Stomach smooth muscle (tissue), 2 donors: Measurements from ENCODE around the gene UBE2I.
"Not testable (repeated sequence)": the region's sequence is repeated elsewhere in the genome, so short reads cannot be mapped to it uniquely, and the experiment has no call there.

ENCODE experiments used
- H3K27ac ChIP-seq: one replicate; pipeline ENCODE4 v1.7.0; 2013; ENCODE audit warnings: mild to moderate bottlenecking, low read length, inconsistent platforms
- H3K27me3 ChIP-seq, 2 donors: one replicate each; pipeline ENCODE4 v1.7.0; 2013; ENCODE audit warnings: low read length in 2 of 2; ENCODE audit not compliant: insufficient read depth in 2 of 2, control insufficient read depth in 1 of 2
- H3K36me3 ChIP-seq, 2 donors: one replicate each; pipeline ENCODE4 v1.7.0; 2013; ENCODE audit warnings: low read length in 2 of 2; ENCODE audit not compliant: control insufficient read depth in 2 of 2, insufficient read depth in 2 of 2
- H3K4me1 ChIP-seq: one replicate; pipeline ENCODE4 v1.7.0; 2013; ENCODE audit warnings: low read length; ENCODE audit not compliant: control insufficient read depth, insufficient read depth
- H3K4me3 ChIP-seq, 2 donors: one replicate each; pipeline ENCODE4 v1.7.0; 2013; ENCODE audit warnings: low read length in 2 of 2
- H3K9ac ChIP-seq, 2 donors: one replicate each; pipeline ENCODE4 v1.7.0; 2013; ENCODE audit warnings: low read length in 2 of 2, mild to moderate bottlenecking in 1 of 2
- H3K9me3 ChIP-seq, 2 donors: one replicate each; pipeline ENCODE4 v1.7.0; 2013; ENCODE audit warnings: low read length in 2 of 2; ENCODE audit not compliant: control insufficient read depth in 2 of 2
- donor health status: healthy.
- donor health status: Pancreatic carcinoma.

UBE2I gene

DNA sequence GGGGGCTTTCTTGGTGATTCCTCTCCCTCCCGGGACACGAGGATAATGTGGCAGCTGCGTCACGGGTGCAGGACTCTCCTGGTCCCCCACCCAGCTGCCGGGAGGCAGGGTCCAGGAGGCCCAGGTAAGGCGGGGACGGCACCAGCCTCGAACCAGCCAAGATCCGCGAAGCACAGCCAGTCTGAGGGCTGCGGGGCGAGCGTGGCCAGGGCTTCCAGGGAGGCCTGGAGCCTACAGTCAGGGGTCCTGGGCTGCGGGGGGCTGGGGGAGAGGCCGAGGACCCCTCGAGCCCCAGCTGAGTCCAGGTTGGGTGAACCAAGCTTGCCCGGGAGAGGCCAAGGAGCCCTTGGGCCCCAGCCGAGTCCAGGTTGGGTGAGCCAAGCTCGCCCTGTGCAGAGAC is 43.6 kb upstream of the UBE2I start:
- H3K27me3 ChIP-seq, result peaks cover 12 to 19% of the 10 kb centered on the region in 2 donors
- no peak overlapping the region for H3K27ac ChIP-seq
- H3K4me1 ChIP-seq, result no peaks in the 10 kb centered on the region
- H3K9ac ChIP-seq, result no peak overlapping the region
- H3K9me3 ChIP-seq, result no peaks in the 10 kb centered on the region
- no peak overlapping the region for H3K4me3 ChIP-seq
- no peaks in the 10 kb centered on the region for H3K36me3 ChIP-seq

DNA sequence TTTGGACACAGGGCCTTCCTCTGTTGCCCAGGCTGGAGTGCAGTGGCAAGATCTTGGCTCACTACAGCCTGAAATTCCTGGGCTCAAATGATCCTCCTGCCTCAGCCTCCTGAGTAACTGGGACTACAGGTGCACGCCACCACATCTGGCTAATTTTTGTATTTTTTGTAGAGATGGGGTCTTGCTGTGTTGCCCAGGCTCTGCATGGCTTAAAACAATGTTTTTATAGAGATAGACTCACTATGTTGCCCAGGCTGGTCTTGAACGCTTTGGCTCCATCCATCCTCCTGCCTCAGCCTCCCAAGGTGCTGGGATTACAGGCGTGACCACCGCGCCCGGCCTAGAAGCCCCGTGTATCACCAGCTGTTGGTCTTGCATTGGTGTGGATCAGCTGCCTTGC is 40.0 kb upstream of the UBE2I start:
- H3K4me3 ChIP-seq, result not testable (repeated sequence)
- H3K27me3 ChIP-seq, result peaks cover 2 to 21% of the 10 kb centered on the region in 2 donors

DNA sequence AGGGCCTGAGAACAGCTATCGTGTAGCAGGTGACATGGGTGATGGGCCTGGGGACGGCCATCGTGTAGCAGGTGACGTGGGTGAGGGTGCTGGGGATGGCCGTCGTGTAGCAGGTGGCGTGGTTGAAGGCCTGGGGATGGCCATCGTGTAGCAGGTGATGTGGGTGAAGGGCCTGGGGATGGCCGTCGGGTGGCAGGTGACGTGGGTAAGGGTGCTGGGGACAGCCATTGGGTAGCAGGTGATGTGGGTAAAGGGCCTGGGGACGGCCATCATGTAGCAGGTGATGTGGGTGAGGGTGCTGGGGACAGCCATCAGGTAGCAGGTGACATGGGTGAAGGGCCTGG is 38.1 kb upstream of the UBE2I start:
- no peak overlapping the region for H3K27ac ChIP-seq
- H3K4me1 ChIP-seq, result peaks cover 9% of the 10 kb centered on the region
- no peaks in the 10 kb centered on the region for H3K9me3 ChIP-seq
- no peaks in the 10 kb centered on the region for H3K36me3 ChIP-seq
- no peak overlapping the region for H3K4me3 ChIP-seq
- peaks cover 10 to 18% of the 10 kb centered on the region in 2 donors for H3K27me3 ChIP-seq
- no peak overlapping the region for H3K9ac ChIP-seq

More for the DNA sequence above, 40.0 kb upstream of the UBE2I start:
- not testable (repeated sequence) for H3K9ac ChIP-seq, H3K4me1 ChIP-seq, H3K9me3 ChIP-seq, H3K27ac ChIP-seq, H3K36me3 ChIP-seq

DNA sequence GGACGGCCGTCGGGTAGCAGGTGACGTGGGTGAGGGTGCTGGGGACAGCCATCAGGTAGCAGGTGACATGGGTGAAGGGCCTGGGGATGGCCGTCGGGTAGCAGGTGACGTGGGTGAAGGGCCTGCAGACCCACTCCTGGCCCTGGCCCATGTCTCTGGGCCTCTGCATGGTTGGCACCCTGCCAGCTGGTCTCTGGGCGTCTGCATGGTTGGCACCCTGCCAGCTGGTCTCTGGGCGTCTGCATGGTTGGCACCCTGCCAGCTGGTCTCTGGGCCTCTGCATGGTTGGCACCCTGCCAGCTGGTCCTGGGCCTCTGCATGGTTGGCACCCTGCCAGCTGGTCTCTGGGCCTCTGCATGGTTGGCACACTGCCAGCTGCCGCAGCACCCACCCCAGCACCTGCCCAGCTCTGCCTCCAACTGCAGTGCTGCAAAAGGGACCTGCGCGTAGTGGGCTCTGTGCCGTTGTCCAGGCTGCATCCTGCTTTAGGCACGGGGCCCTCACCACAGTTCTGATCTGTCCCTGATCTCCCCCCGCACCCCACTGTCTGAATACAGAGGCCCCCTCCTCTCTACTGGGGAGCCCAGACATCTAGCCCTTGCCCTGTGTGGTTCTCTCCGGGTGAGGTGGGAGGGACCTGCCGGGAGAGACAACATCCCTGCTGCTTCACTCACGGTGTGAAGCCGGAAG is 37.6 kb upstream of the UBE2I start:
- not testable (repeated sequence) for H3K9me3 ChIP-seq, H3K4me1 ChIP-seq, H3K27ac ChIP-seq, H3K4me3 ChIP-seq, H3K36me3 ChIP-seq, H3K9ac ChIP-seq
- H3K27me3 ChIP-seq, result peaks cover 7 to 14% of the 10 kb centered on the region in 2 donors

DNA sequence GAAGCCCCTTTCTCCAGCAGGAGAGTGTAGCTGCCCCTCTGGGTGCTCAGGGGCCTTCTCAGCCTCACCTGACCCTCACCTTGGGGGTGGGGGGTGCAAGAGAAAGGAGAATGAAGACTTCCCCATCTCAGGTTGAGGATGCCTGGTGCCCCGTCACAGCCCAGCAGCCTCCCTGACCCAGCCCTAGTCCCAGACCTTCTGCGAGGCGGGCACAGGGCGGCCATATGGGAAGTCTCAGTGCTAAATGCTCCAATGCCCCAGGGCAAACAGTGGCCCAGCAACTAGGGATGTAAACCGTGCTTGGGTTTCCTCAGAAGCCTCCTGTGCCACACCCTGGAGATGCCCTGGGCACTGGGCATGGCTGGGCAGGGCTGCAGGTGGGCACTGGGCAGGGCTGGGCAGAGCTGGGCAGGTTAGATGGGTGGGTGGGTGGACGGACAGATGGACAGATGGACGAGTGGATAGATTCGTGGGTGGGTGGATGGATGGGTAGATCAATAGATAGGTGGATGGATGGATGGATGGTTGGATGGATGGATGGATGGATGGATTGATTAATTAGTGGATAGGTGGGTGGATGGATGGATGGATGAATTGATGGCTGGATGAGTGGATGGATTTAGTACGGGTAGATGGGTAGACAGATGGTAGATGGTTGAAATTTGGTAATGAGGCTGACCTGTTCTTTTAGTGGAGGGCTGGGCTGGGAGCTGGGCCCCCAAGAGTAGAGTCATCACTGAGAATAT is 36.8 kb upstream of the UBE2I start:
- Histone ChIP-seq H3K36me3 (no peaks in the 10 kb centered on the region), H3K27me3 (peaks cover 7 to 14% of the 10 kb centered on the region in 2 donors), H3K4me1 (peaks cover 9% of the 10 kb centered on the region), H3K27ac (no peak overlapping the region), H3K9ac (no peak overlapping the region), H3K9me3 (no peaks in the 10 kb centered on the region), H3K4me3 (no peak overlapping the region)

DNA sequence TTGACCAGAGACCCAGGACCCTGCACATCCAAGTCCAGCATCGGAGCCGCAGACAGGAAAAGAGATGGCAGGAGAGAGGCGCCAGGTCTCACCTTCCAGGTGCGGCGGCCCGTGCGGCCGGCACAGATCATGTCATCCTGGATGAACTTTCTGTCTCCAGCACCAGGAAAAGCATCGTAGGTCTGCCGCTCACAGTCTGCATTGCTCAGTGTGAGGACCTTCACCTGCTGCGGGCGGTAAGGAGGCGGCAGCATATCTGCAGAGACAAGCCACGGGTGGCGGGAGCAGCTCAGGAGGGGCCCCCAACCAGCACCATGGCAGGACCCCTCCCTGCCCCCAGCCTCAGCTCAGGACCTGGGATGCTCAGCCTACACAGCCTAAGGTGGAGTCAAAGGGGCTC is 35.6 kb upstream of the UBE2I start:
- no peak overlapping the region for H3K4me3 ChIP-seq
- no peaks in the 10 kb centered on the region for H3K9me3 ChIP-seq
- peaks cover 9% of the 10 kb centered on the region for H3K4me1 ChIP-seq
- no peak overlapping the region for H3K9ac ChIP-seq
- peaks cover 16 to 19% of the 10 kb centered on the region in 2 donors for H3K27me3 ChIP-seq
- no peaks in the 10 kb centered on the region for H3K36me3 ChIP-seq
- no peak overlapping the region for H3K27ac ChIP-seq

DNA sequence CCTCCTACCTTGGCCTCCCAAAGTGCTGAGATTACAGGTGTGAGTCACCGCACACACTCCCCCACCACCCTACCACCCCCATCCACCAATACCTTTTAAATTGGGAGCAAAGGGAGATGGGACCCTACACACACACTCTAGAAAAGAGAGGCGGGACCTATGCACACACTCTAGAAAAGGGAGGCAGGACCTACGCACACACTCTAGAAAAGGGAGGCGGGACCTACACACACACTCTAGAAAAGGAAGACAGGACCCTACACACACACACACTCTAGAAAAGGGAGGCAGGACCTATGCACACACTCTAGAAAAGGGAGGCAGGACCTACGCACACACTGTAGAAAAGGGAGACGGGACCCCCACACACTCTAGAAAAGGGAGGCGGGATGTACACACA is 34.7 kb upstream of the UBE2I start:
- peaks cover 9% of the 10 kb centered on the region for H3K4me1 ChIP-seq
- no peaks in the 10 kb centered on the region for H3K36me3 ChIP-seq
- H3K27ac ChIP-seq, result no peak overlapping the region
- H3K27me3 ChIP-seq, result peaks cover 17 to 19% of the 10 kb centered on the region in 2 donors
- no peaks in the 10 kb centered on the region for H3K9me3 ChIP-seq
- H3K4me3 ChIP-seq, result no peak overlapping the region
- no peak overlapping the region for H3K9ac ChIP-seq

DNA sequence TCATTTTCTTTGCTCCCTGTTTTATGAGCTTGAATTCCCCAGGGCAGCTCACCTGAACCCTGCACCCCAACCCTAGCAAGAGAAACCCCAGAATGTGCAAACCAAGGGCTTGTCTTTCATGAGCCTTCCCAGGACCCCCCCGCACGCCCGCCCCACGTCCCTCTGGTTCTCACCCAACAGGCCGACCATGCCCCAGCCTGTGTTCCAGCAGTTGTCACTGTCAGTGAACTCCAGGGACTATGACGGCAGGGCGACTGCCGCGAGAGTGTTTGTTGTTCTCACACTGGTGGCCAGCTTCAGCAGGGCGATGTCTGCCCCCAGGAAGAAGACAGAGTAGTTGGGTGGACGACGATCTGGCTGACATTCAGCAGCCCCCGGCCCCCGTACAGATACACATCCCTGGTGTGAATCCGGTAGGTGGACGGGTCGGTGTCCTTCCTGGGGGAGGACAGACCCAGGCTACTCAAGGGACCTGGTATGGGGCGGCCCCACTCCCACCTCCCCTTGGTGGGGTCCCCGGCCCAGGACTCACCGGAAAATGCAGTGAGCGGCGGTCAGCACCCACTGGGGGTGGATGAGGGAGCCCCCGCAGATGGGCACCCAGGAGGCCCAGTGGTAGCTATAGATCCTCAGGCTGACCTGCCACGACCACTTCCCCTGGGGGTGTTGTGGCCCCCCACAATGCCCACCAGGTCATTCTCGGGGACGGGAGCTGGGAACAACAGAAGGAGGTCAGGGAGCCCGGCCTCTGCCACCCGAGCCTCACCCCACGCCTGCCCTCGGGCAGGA is 33.5 kb upstream of the UBE2I start:
- no peak overlapping the region for H3K4me3 ChIP-seq
- peaks cover 13 to 19% of the 10 kb centered on the region in 2 donors for H3K27me3 ChIP-seq
- H3K4me1 ChIP-seq, result peaks cover 9% of the 10 kb centered on the region
- no peak overlapping the region for H3K27ac ChIP-seq
- H3K9me3 ChIP-seq, result no peaks in the 10 kb centered on the region
- no peaks in the 10 kb centered on the region for H3K36me3 ChIP-seq
- H3K9ac ChIP-seq, result no peak overlapping the region

DNA sequence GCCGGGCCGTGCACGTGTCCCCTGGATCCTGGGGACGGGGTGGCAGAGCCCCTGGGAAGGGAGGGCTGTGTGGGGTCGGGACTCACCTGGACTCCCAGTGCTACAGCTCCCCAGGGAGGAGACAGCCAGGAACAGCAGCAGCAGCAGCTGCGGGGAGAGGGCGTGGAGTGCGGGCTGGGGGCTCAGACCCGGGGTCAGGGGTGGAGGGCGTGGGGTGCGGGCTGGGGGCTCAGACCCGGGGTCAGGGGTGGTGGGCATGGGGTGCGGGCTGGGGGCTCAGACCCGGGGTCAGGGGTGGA is 32.9 kb upstream of the UBE2I start:
- H3K27me3 ChIP-seq, result peaks cover 11 to 19% of the 10 kb centered on the region in 2 donors
- H3K4me3 ChIP-seq, result no peak overlapping the region
- H3K36me3 ChIP-seq, result no peaks in the 10 kb centered on the region
- no peak overlapping the region for H3K27ac ChIP-seq
- peaks cover 7% of the 10 kb centered on the region for H3K4me1 ChIP-seq
- H3K9me3 ChIP-seq, result no peaks in the 10 kb centered on the region
- no peak overlapping the region for H3K9ac ChIP-seq

DNA sequence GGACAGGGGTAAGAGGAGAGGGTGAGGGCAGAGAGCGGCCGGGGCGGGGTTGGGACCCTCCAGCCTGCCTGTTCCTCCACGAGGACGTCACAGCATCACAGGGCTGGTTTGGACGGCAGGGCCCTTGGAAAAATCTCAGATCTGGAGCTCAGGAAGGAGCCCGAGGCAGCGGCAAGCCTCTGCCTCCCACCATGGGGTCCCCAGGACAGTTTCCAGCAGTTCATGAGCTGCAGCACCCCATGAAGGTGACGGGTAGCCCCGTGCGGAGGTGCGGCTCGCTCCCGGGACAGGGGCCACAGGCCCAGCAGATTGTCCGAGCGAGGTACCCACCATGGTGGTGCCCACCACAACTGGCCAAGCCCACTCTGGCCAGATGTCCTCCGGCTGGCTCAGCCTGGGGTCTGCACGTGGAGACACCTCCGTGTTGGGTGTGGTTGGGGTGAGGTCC is 32.3 kb upstream of the UBE2I start:
- Histone ChIP-seq H3K27ac (no peak overlapping the region), H3K9me3 (no peaks in the 10 kb centered on the region), H3K4me1 (peaks cover under 1% of the 10 kb centered on the region), H3K4me3 (no peak overlapping the region), H3K9ac (no peak overlapping the region), H3K36me3 (no peaks in the 10 kb centered on the region), H3K27me3 (peaks cover 8 to 19% of the 10 kb centered on the region in 2 donors)
